B cell (primary cell): ENCODE measurements around the gene HNRNPA1L2. TPM values are rescaled to one million over a fixed set of nuclear protein-coding genes. Genes with fewer than 3 reads are reported as not detected.
"Not testable (repeated sequence)": the region's sequence is repeated elsewhere in the genome, so short reads cannot be mapped to it uniquely, and the experiment has no call there.

Experiments used
- ATAC-seq: fragments of 200-7000 bp; cut with Tn5 transposase; one replicate; pipeline ENCODE4 v1.10.0; 2021; ENCODE audit warnings: low read depth, mild to moderate bottlenecking, moderate number of reproducible peaks, moderate library complexity
- CTCF ChIA-PET: fragments of 350-600 bp; sonication (Branson Sonifier 250); formaldehyde crosslinking; loops from one replicate; lab custom pipeline; 2021; ENCODE audit warnings: antibody characterized with exemption, inconsistent platforms; lab: Charles Lee
- POLR2A ChIA-PET: fragments of 350-600 bp; sonication (Branson Sonifier 250); formaldehyde crosslinking; loops from one replicate; lab custom pipeline; 2021; ENCODE audit warnings: antibody characterized with exemption; lab: Charles Lee
- DNase-seq: peaks from one replicate; pipeline ENCODE4 v3.0.0; 2013
- H2AFZ ChIP-seq: 2 replicates; pipeline ENCODE4 v1.6.1; 2012; ENCODE audit warnings: mild to moderate bottlenecking, low read depth, low read length; ENCODE audit not compliant: insufficient read depth, poor library complexity, severe bottlenecking
- H3K27ac ChIP-seq, 2 donors: 1 replicate in 1 of 2; 2 replicates in 1 of 2; pipeline ENCODE4 v1.5.1; 2012 to 2013; ENCODE audit warnings: low read length in 2 of 2, mild to moderate bottlenecking in 2 of 2, moderate library complexity in 1 of 2
- H3K27me3 ChIP-seq, 4 experiments: fragments of 200-600 bp in 1 of 4; sonication (generic) in 1 of 4; replicated peaks in 1 of 4; 1 replicate in 2 of 4; 2 replicates in 2 of 4; pipeline versions ENCODE4 v1.6.1 to v1.7.0; 2013 to 2016; ENCODE audit warnings: low read length in 3 of 4, mild to moderate bottlenecking in 2 of 4, mixed read lengths in 1 of 4, moderate library complexity in 1 of 4; ENCODE audit not compliant: insufficient read depth in 4 of 4, control insufficient read depth in 3 of 4; ENCODE audit errors: control extremely low read depth in 1 of 4
- H3K36me3 ChIP-seq, 2 experiments: replicated peaks in 1 of 2; 1 replicate in 1 of 2; 2 replicates in 1 of 2; pipeline versions ENCODE4 v1.6.1 to v1.7.1; 2013; ENCODE audit warnings: low read length in 1 of 2; ENCODE audit not compliant: insufficient read depth in 2 of 2, control insufficient read depth in 1 of 2; ENCODE audit errors: control extremely low read depth in 1 of 2, extremely low read depth in 1 of 2
- H3K4me1 ChIP-seq, 2 donors: fragments of 200-600 bp in 1 of 2; sonication (generic) in 1 of 2; 1 replicate in 1 of 2; 2 replicates in 1 of 2; pipeline versions ENCODE4 v1.5.1 to v1.6.1; 2013 to 2017; ENCODE audit warnings: low read length in 2 of 2; ENCODE audit not compliant: control insufficient read depth in 2 of 2, insufficient read depth in 2 of 2
- H3K4me2 ChIP-seq: replicated peaks from 2 replicates; pipeline ENCODE3; 2012; ENCODE audit warnings: mild to moderate bottlenecking, low read depth, low read length; ENCODE audit not compliant: poor library complexity, severe bottlenecking
- H3K4me3 ChIP-seq, 5 experiments: fragments of 200-600 bp in 1 of 5; sonication (generic) in 1 of 5; 1 replicate in 3 of 5; 2 replicates in 2 of 5; pipeline versions ENCODE4 v1.5.1 to v1.7.0; 2011 to 2016; ENCODE audit warnings: low read length in 4 of 5, mild to moderate bottlenecking in 4 of 5, low read depth in 2 of 5, control low read depth in 1 of 5, moderate library complexity in 1 of 5; ENCODE audit not compliant: insufficient read depth in 1 of 5; ENCODE audit errors: control extremely low read depth in 1 of 5, extremely low read depth in 1 of 5
- H3K79me2 ChIP-seq: fragments of 200-600 bp; sonication (generic); one replicate; pipeline ENCODE4 v1.6.0; 2016; ENCODE audit warnings: low read length; ENCODE audit not compliant: control insufficient read depth, insufficient read depth
- H3K9ac ChIP-seq: fragments of 200-600 bp; sonication (generic); 2 replicates; pipeline ENCODE4 v1.6.1; 2017; ENCODE audit warnings: mild to moderate bottlenecking, low read length, moderate library complexity
- H3K9me3 ChIP-seq, 3 donors: one replicate each; pipeline versions ENCODE4 v1.6.1 to v1.7.1; 2013; ENCODE audit warnings: low read length in 2 of 3; ENCODE audit not compliant: control insufficient read depth in 2 of 3, insufficient read depth in 1 of 3; ENCODE audit errors: control extremely low read depth in 1 of 3
- H4K20me1 ChIP-seq: 2 replicates; pipeline ENCODE4 v1.6.0; 2012; ENCODE audit warnings: mild to moderate bottlenecking, low read length; ENCODE audit not compliant: insufficient read depth, control insufficient read depth, poor library complexity, severe bottlenecking
- H3K27ac Mint-ChIP-seq: one replicate; pipeline ENCODE4 v1.8.0; 2021; ENCODE audit warnings: mixed read lengths
- H3K27me3 Mint-ChIP-seq: one replicate; pipeline ENCODE4 v1.8.0; 2021; ENCODE audit warnings: mixed read lengths
- H3K4me1 Mint-ChIP-seq: one replicate; pipeline ENCODE4 v1.8.0; 2021; ENCODE audit warnings: mixed read lengths
- H3K4me3 Mint-ChIP-seq: one replicate; pipeline ENCODE4 v1.8.0; 2021; ENCODE audit warnings: mixed read lengths
- H3K9me3 Mint-ChIP-seq: one replicate; pipeline ENCODE4 v1.8.0; 2022; ENCODE audit warnings: mixed read lengths; ENCODE audit not compliant: insufficient read depth
- EZH2 ChIP-seq: IDR thresholded peaks from 2 replicates; pipeline ENCODE4 v1.6.1; 2012; ENCODE audit warnings: borderline replicate concordance, low read depth, mild to moderate bottlenecking, moderate library complexity, low read length; ENCODE audit not compliant: insufficient read depth, poor library complexity, severe bottlenecking
- WGBS: methylation state at CpG from one replicate; pipeline ENCODE4 v1.1.5; 2013; ENCODE audit warnings: missing lambda C conversion rate; ENCODE audit not compliant: insufficient coverage; 5-methylcytosine and 5-hydroxymethylcytosine counted together
- intact Hi-C: fragments of 100-400 bp; cut with micrococcal nuclease; formaldehyde crosslinking; loops from one replicate; pipeline ENCODE4 v1.10.0; 2022
- polyA plus RNA-seq: library from polyadenylated mRNA; depleted of rRNA; stranded (reverse); fragments of >200 nt; gene quantifications from 2 replicates; pipeline ENCODE4 v1.2.3, GENCODE V29; 2012
- total RNA-seq, 2 donors: library from RNA; stranded (reverse); fragments of 120-200 nt in 1 of 2; gene quantifications; 1 replicate in 1 of 2; 2 replicates in 1 of 2; pipeline versions ENCODE4 v1.2.3 to v1.2.4, GENCODE V29; 2013 to 2022
- TF ChIP-seq, protein P1 (sequence below): fragments of 200-600 bp; IDR thresholded peaks from one replicate; pipeline ENCODE4 v1.8.0; 2022; ENCODE audit warnings: antibody characterized with exemption, mild to moderate bottlenecking

HNRNPA1L2 gene
- total and polyA plus RNA-seq, 2 donors (not counting 1 experiment from before 2014, with no cell fraction given), result 10.7 to 17.6 TPM

DNA sequence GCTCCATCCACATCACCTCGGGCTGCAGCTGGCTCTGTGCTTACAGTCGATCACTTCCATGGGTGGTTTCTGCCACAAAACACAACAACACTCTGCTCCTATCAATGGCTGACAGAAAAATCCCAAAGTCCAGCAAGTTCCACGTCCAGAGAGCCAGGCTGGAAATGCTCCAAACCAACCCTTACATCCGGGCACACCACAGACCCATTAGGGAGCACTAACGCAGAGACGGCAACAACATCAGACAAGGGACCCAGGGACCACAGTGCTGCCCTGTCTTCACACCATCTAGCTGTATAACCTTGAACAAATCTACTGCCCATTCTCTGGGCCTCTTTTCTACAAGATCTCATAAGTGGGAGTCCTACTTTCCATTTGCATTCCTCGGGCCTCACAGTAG lies 47.9 kb upstream of the HNRNPA1L2 start:
- DNase-seq, H4K20me1 ChIP-seq, H3K4me3 ChIP-seq, H3K4me1 ChIP-seq, H3K79me2 ChIP-seq, H3K36me3 ChIP-seq, CTCF ChIA-PET, POLR2A ChIA-PET, H3K4me2 ChIP-seq, H3K27ac Mint-ChIP-seq, H3K27ac ChIP-seq, H3K9me3 ChIP-seq, H3K9me3 Mint-ChIP-seq, intact Hi-C loops, H3K4me1 Mint-ChIP-seq, H2AFZ ChIP-seq, H3K9ac ChIP-seq, ATAC-seq, H3K4me3 Mint-ChIP-seq: not testable (repeated sequence)
- H3K27me3 Mint-ChIP-seq, result peaks cover 61% of the 10 kb centered on the region
- peaks cover 0 to 16% (median 8%) of the 10 kb centered on the region in 4 experiments for H3K27me3 ChIP-seq
- WGBS, result 80% methylated on average over 6 of the region's 7 CpGs

DNA sequence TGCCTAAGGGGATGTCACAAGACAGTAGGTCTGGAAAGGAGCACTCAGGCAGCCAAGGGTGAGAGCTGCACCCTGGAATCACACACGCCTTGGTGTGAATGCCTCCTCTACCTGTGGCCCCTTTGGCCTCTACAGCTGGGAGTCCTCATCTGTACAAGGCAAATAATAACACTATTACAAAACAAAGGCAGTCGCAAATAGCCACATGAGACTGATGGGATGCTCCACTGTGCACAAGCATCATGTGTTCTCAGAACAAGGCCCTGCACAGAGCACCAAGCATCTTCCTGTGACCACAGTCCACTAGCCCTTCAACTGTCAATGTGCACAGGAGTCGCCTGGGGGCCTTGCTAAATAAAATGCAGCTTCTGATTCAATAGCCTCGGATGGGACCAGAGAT lies 44.6 kb upstream of the HNRNPA1L2 start:
- Histone ChIP-seq H3K27me3 (peaks cover 0 to 26% (median 12%) of the 10 kb centered on the region in 4 experiments), H3K9ac (no peak overlapping the region), H3K36me3 (no peaks in the 10 kb centered on the region), H4K20me1 (no peaks in the 10 kb centered on the region), H2AFZ (no peak overlapping the region), H3K4me2 (no peak overlapping the region), H3K4me3 (no peak overlapping the region), H3K79me2 (no peaks in the 10 kb centered on the region), H3K9me3 (no peaks in the 10 kb centered on the region), H3K4me1 (peaks cover 8 to 11% of the 10 kb centered on the region in 2 donors), H3K27ac (no peak overlapping the region)
- DNase-seq (no peak), ATAC-seq (no peak)
- H3K4me1 Mint-ChIP-seq, result peaks cover 8% of the 10 kb centered on the region
- H3K27me3 Mint-ChIP-seq, result peaks cover 56% of the 10 kb centered on the region
- H3K27ac Mint-ChIP-seq, result no peak overlapping the region
- 98% methylated on average over 4 of the region's 4 CpGs for WGBS
- TF ChIP-seq EZH2, result no peak
- TF ChIP-seq, protein P1, sequence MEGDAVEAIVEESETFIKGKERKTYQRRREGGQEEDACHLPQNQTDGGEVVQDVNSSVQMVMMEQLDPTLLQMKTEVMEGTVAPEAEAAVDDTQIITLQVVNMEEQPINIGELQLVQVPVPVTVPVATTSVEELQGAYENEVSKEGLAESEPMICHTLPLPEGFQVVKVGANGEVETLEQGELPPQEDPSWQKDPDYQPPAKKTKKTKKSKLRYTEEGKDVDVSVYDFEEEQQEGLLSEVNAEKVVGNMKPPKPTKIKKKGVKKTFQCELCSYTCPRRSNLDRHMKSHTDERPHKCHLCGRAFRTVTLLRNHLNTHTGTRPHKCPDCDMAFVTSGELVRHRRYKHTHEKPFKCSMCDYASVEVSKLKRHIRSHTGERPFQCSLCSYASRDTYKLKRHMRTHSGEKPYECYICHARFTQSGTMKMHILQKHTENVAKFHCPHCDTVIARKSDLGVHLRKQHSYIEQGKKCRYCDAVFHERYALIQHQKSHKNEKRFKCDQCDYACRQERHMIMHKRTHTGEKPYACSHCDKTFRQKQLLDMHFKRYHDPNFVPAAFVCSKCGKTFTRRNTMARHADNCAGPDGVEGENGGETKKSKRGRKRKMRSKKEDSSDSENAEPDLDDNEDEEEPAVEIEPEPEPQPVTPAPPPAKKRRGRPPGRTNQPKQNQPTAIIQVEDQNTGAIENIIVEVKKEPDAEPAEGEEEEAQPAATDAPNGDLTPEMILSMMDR, result no peak
- CTCF ChIA-PET, result no interaction called here
- intact Hi-C loops, result no loop called here
- POLR2A ChIA-PET, result no interaction called here
- H3K9me3 Mint-ChIP-seq, result no peaks in the 10 kb centered on the region
- no peak overlapping the region for H3K4me3 Mint-ChIP-seq
